MM.1S (cell line): ENCODE data around the gene CDA.

Experiments
- DNase-seq: peaks from one replicate; pipeline ENCODE4 v3.0.0-alpha.2; 2015
- H2AFZ ChIP-seq: fragments of 300-600 bp; sonication (generic); 2 replicates; pipeline ENCODE4 v1.6.0; 2016; ENCODE audit warnings: antibody characterized with exemption, low read length
- H3F3A ChIP-seq: fragments of 300-600 bp; sonication (generic); 2 replicates; pipeline ENCODE4 v1.6.1; 2016; ENCODE audit warnings: mild to moderate bottlenecking, antibody characterized with exemption, low read length, moderate library complexity, mixed read lengths; ENCODE audit not compliant: insufficient read depth
- H3K27ac ChIP-seq: fragments of 300-600 bp; sonication (generic); 2 replicates; pipeline ENCODE4 v1.5.1; 2016; ENCODE audit warnings: mild to moderate bottlenecking, low read length
- H3K27me3 ChIP-seq: fragments of 300-600 bp; sonication (generic); replicated peaks from 2 replicates; pipeline ENCODE4 v1.6.0; 2016; ENCODE audit warnings: low read length; ENCODE audit not compliant: insufficient read depth
- H3K36me3 ChIP-seq: fragments of 300-600 bp; sonication (generic); replicated peaks from 2 replicates; pipeline ENCODE4 v1.6.1; 2016; ENCODE audit warnings: mild to moderate bottlenecking, low read length, mixed read lengths; ENCODE audit not compliant: insufficient read depth
- H3K4me1 ChIP-seq: fragments of 300-600 bp; sonication (generic); 2 replicates; pipeline ENCODE4 v1.6.1; 2016; ENCODE audit warnings: low read length, mixed read lengths
- H3K4me2 ChIP-seq: fragments of 300-600 bp; sonication (generic); 2 replicates; pipeline ENCODE4 v1.6.0; 2016; ENCODE audit warnings: low read depth, low read length
- H3K4me3 ChIP-seq: fragments of 300-600 bp; sonication (generic); 2 replicates; pipeline ENCODE4 v1.5.1; 2016; ENCODE audit warnings: low read length, mixed read lengths
- H3K79me2 ChIP-seq: fragments of 300-600 bp; sonication (generic); 2 replicates; pipeline ENCODE4 v1.6.1; 2016; ENCODE audit warnings: mixed run types, low read length, mixed read lengths
- H3K9ac ChIP-seq: fragments of 300-600 bp; sonication (generic); 2 replicates; pipeline ENCODE4 v1.6.1; 2016; ENCODE audit warnings: low read length, mixed read lengths
- H3K9me2 ChIP-seq: fragments of 300-600 bp; sonication (generic); replicated peaks from 2 replicates; pipeline ENCODE4 v1.6.1; 2016; ENCODE audit warnings: mild to moderate bottlenecking, low read length, mixed read lengths; ENCODE audit not compliant: insufficient read depth
- H3K9me3 ChIP-seq: fragments of 300-600 bp; sonication (generic); replicated peaks from 2 replicates; pipeline ENCODE4 v1.6.1; 2016; ENCODE audit warnings: mild to moderate bottlenecking, low read length, mixed read lengths; ENCODE audit not compliant: insufficient read depth
- H4K20me1 ChIP-seq: fragments of 300-600 bp; sonication (generic); 2 replicates; pipeline ENCODE4 v1.6.1; 2016; ENCODE audit warnings: mild to moderate bottlenecking, low read length, moderate library complexity, mixed read lengths; ENCODE audit not compliant: insufficient read depth
- EZH2 ChIP-seq: fragments of 300-600 bp; sonication (generic); optimal IDR thresholded peaks from 2 replicates; pipeline ENCODE3; 2017; ENCODE audit warnings: low read depth, mild to moderate bottlenecking, antibody characterized with exemption, low read length, mixed read lengths
- EZH2phosphoT487 ChIP-seq: fragments of 300-600 bp; sonication (generic); IDR thresholded peaks from 2 replicates; pipeline ENCODE4 v1.6.1; 2018; ENCODE audit warnings: antibody characterized with exemption, low read length
- TF ChIP-seq, protein P1 (sequence below): fragments of 300-600 bp; sonication (generic); IDR thresholded peaks from 2 replicates; pipeline ENCODE4 v1.5.1; 2016; ENCODE audit warnings: antibody characterized with exemption, low read length, mixed read lengths

Gene CDA

DNA sequence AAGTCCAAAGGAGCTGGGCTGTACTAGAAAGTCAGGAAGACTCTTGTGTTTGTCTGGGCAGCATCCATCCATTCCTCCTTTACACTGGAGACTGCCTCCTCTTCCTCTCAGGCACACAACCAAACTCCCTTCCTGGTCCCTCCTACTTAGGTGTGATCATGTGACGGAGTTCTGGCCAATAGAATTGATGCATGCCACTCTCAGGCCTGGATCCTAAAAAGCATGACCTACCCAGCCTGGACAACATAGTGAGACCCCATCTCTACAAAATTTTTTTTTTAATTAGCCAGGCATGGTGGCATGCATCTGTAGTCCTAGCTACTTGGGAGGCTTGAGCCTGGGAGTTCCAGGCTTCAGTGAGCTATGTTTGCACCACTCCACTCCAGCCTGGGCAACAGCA, 27.9 kb upstream of the CDA start:
- H3K27me3 ChIP-seq = peaks cover 84% of the 10 kb centered on the region
- H3K4me3 ChIP-seq = no peak overlapping the region
- no peaks in the 10 kb centered on the region for H3K4me1 ChIP-seq
- no peak overlapping the region for H2AFZ ChIP-seq
- TF ChIP-seq, protein P1, sequence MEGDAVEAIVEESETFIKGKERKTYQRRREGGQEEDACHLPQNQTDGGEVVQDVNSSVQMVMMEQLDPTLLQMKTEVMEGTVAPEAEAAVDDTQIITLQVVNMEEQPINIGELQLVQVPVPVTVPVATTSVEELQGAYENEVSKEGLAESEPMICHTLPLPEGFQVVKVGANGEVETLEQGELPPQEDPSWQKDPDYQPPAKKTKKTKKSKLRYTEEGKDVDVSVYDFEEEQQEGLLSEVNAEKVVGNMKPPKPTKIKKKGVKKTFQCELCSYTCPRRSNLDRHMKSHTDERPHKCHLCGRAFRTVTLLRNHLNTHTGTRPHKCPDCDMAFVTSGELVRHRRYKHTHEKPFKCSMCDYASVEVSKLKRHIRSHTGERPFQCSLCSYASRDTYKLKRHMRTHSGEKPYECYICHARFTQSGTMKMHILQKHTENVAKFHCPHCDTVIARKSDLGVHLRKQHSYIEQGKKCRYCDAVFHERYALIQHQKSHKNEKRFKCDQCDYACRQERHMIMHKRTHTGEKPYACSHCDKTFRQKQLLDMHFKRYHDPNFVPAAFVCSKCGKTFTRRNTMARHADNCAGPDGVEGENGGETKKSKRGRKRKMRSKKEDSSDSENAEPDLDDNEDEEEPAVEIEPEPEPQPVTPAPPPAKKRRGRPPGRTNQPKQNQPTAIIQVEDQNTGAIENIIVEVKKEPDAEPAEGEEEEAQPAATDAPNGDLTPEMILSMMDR = no peak
- no peak for TF ChIP-seq EZH2
- TF ChIP-seq EZH2phosphoT487 = no peak
- no peaks in the 10 kb centered on the region for H3F3A ChIP-seq
- H3K9me3 ChIP-seq = no peaks in the 10 kb centered on the region
- no peak overlapping the region for H3K4me2 ChIP-seq
- H3K9me2 ChIP-seq = no peaks in the 10 kb centered on the region
- no peak for DNase-seq
- H3K27ac ChIP-seq = no peak overlapping the region
- no peaks in the 10 kb centered on the region for H3K79me2 ChIP-seq
- no peak overlapping the region for H3K9ac ChIP-seq
- H4K20me1 ChIP-seq = no peaks in the 10 kb centered on the region
- H3K36me3 ChIP-seq = no peaks in the 10 kb centered on the region

DNA sequence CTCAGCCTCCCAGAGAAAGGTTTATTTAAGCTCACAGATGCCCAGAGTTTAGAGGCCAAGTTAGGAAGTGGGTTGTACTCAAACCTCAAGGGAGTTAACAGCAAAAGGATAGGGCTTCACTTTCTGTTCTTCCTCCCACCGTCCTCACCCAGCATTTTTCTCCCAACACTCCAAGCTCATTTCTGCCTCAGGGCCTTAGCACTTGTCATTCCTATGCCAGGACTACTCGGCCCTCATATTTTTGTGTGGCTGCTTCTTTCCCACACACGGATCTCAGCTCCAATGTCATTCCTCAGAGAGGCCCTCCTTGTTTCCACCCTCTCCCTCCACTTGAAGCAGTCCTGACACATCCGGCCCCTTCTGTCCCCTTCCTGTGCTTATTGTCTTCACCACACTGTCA, 23.7 kb upstream of the CDA start:
- TF ChIP-seq EZH2 = no peak
- TF ChIP-seq, protein P1 = no peak
- TF ChIP-seq EZH2phosphoT487 = no peak
- Histone ChIP-seq H3K9me2 (no peaks in the 10 kb centered on the region), H3K27ac (no peak overlapping the region)

DNA sequence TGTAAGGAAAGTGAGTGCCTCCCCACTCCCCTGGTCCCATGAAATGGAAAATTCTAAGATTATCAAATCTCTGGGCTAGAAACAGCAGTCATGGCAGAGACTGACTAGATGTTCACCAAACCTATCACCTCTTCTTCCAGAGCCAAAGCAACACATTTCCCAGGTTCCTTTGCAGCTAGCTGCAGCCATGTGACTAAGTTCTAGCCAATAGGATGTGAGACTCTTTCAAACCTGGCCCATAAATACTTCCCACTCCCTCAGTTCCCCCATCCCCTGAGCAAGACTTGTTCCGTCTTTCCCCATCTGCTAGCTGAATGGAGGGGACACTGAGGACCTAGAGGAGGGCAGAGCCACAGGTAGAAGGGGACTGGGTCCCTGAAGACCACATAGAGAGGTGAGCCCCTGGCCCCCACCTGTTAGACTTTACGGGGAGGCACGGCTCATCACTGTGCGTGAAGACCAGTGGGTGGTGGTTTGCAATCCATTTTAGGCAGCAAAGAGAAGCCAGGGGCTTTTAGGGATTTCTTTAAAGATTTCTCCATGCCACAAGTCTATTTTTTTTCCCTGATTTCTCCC, 19.3 kb upstream of the CDA start:
- H3K4me2 ChIP-seq = no peak overlapping the region
- no peak overlapping the region for H3K4me3 ChIP-seq
- H3K79me2 ChIP-seq = no peaks in the 10 kb centered on the region
- no peaks in the 10 kb centered on the region for H3K9me2 ChIP-seq
- no peaks in the 10 kb centered on the region for H4K20me1 ChIP-seq
- H3K27ac ChIP-seq = no peak overlapping the region
- H3K27me3 ChIP-seq = peaks cover 73% of the 10 kb centered on the region
- H3K4me1 ChIP-seq = no peaks in the 10 kb centered on the region
- H3K9ac ChIP-seq = no peak overlapping the region
- no peaks in the 10 kb centered on the region for H3F3A ChIP-seq
- TF ChIP-seq EZH2 = no peak
- no peak for TF ChIP-seq EZH2phosphoT487
- TF ChIP-seq, protein P1 = no peak
- no peaks in the 10 kb centered on the region for H3K9me3 ChIP-seq
- no peak for DNase-seq
- no peak overlapping the region for H2AFZ ChIP-seq
- H3K36me3 ChIP-seq = no peaks in the 10 kb centered on the region

More for the DNA sequence above, 23.7 kb upstream of the CDA start:
- Histone ChIP-seq H3K4me1 (no peaks in the 10 kb centered on the region), H3K79me2 (no peaks in the 10 kb centered on the region), H3K4me2 (no peak overlapping the region), H3K9ac (no peak overlapping the region), H4K20me1 (no peaks in the 10 kb centered on the region), H3K4me3 (no peak overlapping the region), H3K36me3 (no peaks in the 10 kb centered on the region), H3F3A (no peaks in the 10 kb centered on the region), H3K9me3 (no peaks in the 10 kb centered on the region), H2AFZ (no peak overlapping the region), H3K27me3 (peaks cover 77% of the 10 kb centered on the region)
- DNase-seq = no peak
